ENCODE measurements around the gene PPIA.
"Not testable (repeated sequence)": the region's sequence is repeated elsewhere in the genome, so short reads cannot be mapped to it uniquely, and the experiment has no call there.

DNA sequence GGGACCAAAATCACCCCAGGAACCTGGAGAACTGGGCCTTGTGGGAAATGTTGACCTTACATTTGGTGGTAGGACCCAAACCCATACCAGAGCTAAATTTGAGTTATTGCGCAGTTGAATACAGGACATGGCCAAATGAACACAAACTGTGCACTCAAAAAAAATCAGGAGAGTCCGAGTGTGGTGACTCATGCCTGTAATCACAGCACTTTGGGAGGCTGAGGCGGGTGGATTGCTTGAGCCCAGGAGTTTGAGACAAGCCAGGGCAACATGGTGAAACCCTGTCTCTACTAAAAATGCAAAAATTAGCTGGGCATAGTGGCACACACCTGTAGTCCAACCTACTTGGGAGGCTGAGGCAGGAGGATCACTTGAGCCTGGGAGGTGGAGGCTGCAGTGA is 11.3 kb upstream of the PPIA start:
- TF ChIP-seq, protein P1, sequence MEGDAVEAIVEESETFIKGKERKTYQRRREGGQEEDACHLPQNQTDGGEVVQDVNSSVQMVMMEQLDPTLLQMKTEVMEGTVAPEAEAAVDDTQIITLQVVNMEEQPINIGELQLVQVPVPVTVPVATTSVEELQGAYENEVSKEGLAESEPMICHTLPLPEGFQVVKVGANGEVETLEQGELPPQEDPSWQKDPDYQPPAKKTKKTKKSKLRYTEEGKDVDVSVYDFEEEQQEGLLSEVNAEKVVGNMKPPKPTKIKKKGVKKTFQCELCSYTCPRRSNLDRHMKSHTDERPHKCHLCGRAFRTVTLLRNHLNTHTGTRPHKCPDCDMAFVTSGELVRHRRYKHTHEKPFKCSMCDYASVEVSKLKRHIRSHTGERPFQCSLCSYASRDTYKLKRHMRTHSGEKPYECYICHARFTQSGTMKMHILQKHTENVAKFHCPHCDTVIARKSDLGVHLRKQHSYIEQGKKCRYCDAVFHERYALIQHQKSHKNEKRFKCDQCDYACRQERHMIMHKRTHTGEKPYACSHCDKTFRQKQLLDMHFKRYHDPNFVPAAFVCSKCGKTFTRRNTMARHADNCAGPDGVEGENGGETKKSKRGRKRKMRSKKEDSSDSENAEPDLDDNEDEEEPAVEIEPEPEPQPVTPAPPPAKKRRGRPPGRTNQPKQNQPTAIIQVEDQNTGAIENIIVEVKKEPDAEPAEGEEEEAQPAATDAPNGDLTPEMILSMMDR (IDR thresholded peaks at IDR 0.05), result not testable (repeated sequence)
- TF ChIP-seq EZH2 (IDR thresholded peaks at IDR 0.05; ENCODE audit: borderline replicate concordance, insufficient read depth, low read depth, low read length, poor library complexity, severe bottlenecking), result not testable (repeated sequence)

All from B cell (primary cell).